Measurements from ENCODE around the gene RFX5. TPM values are rescaled to one million over a fixed set of nuclear protein-coding genes. Genes with fewer than 3 reads are reported as not detected.

RFX5 gene
- total RNA-seq, 4 donors from 2014 or later, result 36.0 to 69.9 (median 58.4) TPM

GRCh38 chr1:151290709-151291303, 56.2 kb downstream of the RFX5 start:
- 88 to 93% methylated on average over 13 to 16 of the region's 19 CpGs for WGBS, 2 donors
- no peak overlapping the region for H3K4me3 ChIP-seq (replicated peaks in 1 of 3)
- H3K9me3 ChIP-seq, result no peaks in the 10 kb centered on the region
- no peak for DNase-seq
- intact Hi-C loops (cut with DNase I), result no loop called here
- peak overlapping the region in 1 of 3 donors; percentile 43 for H3K27ac ChIP-seq
- peaks cover 83 to 93% of the 10 kb centered on the region in 2 donors for H3K36me3 ChIP-seq
- peaks cover 0 to 3% of the 10 kb centered on the region in 2 donors for H3K4me1 ChIP-seq
- TF ChIP-seq POLR2A (IDR thresholded peaks at IDR 0.05), result no peak
- no peak for TF ChIP-seq CTCF (IDR thresholded peaks at IDR 0.05)
- no peaks in the 10 kb centered on the region for H3K27me3 ChIP-seq

Small RNA genes lying within 50 kb of the gene (small RNA-seq; reads per million reads assigned to genes)
- not detected for gene RN7SL444P

Other genes starting within 250 kb of the RFX5 start
- gene SEMA6C, start 200.6 kb downstream of the RFX5 start, total RNA-seq, result 1 to 10 TPM; 2.5 to 5.9 (median 3.4) TPM
- 1 to 10 TPM; 2.2 to 4.2 (median 2.4) TPM for gene TNFAIP8L2, start 190.6 kb downstream of the RFX5 start, total RNA-seq
- gene LYSMD1, start 181.3 kb downstream of the RFX5 start, total RNA-seq, result 10 to 100 TPM; 13.4 to 19.7 (median 15.7) TPM
- 10 to 100 TPM; 13.2 to 44.5 (median 24.5) TPM for gene SCNM1, start 181.1 kb downstream of the RFX5 start, total RNA-seq
- not detected for gene TMOD4, start 171.3 kb downstream of the RFX5 start, total RNA-seq
- 10 to 100 TPM; 36.9 to 47.5 (median 39.9) TPM for gene VPS72, start 157.1 kb downstream of the RFX5 start, total RNA-seq
- 10 to 100 TPM; 53.4 to 74.5 (median 57.8) TPM for gene PIP5K1A, start 148.7 kb downstream of the RFX5 start, total RNA-seq
- gene PSMD4, start 92.5 kb downstream of the RFX5 start, total RNA-seq, result 100 to 1,000 TPM in 2 of 4 donors, 10 to 100 TPM in 2; 77.1 to 110 (median 96.5) TPM
- gene ZNF687, start 65.0 kb downstream of the RFX5 start, total RNA-seq, result 10 to 100 TPM; 24.2 to 38.0 (median 33.7) TPM
- gene PI4KB, start 19.8 kb downstream of the RFX5 start, total RNA-seq, result 100 to 1,000 TPM in 3 of 4 donors, 10 to 100 TPM in 1; 93.1 to 110 (median 107) TPM
- 100 to 1,000 TPM; 151 to 513 (median 310) TPM for gene SELENBP1, start 25.5 kb upstream of the RFX5 start, total RNA-seq
- 100 to 1,000 TPM; 154 to 283 (median 226) TPM for gene PSMB4, start 52.3 kb upstream of the RFX5 start, total RNA-seq
- gene POGZ, start 112.2 kb upstream of the RFX5 start, total RNA-seq, result 100 to 1,000 TPM in 1 of 4 donors, 10 to 100 TPM in 3; 66.0 to 103 (median 88.3) TPM
- gene CGN, start 164.1 kb upstream of the RFX5 start, total RNA-seq, result 10 to 100 TPM in 1 of 4 donors, 1 to 10 TPM in 3; 7.7 to 14.9 (median 8.7) TPM
- gene TUFT1, start 193.1 kb upstream of the RFX5 start, total RNA-seq, result 1 to 10 TPM; 4.0 to 8.8 (median 5.0) TPM

Measured in thyroid gland (tissue), 4 donors.